Chondrocyte (in vitro differentiated cells): Measurements from ENCODE around the gene RAB1A. TPM values are rescaled to one million over a fixed set of nuclear protein-coding genes. Genes with fewer than 3 reads are reported as not detected.
A peak's percentile ranks its signal among the peaks of the same experiment; 100 is the strongest.
"Not testable (repeated sequence)": the region's sequence is repeated elsewhere in the genome, so short reads cannot be mapped to it uniquely, and the experiment has no call there.

Experiments used
- DNase-seq: peaks from one replicate; pipeline ENCODE4 v3.0.0; 2021; ENCODE audit warnings: mixed read lengths, low spot score
- H3K27ac Mint-ChIP-seq: one replicate; pipeline ENCODE4 v1.8.0; 2021; ENCODE audit warnings: mild to moderate bottlenecking, moderate library complexity, mixed read lengths; ENCODE audit not compliant: unreplicated experiment
- H3K27me3 Mint-ChIP-seq: 2 replicates; pipeline ENCODE4 v1.8.0; 2021; ENCODE audit warnings: low read depth, mixed read lengths
- H3K36me3 Mint-ChIP-seq: 2 replicates; pipeline ENCODE4 v1.8.0; 2021; ENCODE audit warnings: low read depth, mixed read lengths
- H3K4me1 Mint-ChIP-seq: 2 replicates; pipeline ENCODE4 v1.8.0; 2021; ENCODE audit warnings: low read depth, mild to moderate bottlenecking, mixed read lengths
- H3K4me3 Mint-ChIP-seq: one replicate; pipeline ENCODE4 v1.8.0; 2021; ENCODE audit warnings: mild to moderate bottlenecking, moderate library complexity, mixed read lengths; ENCODE audit not compliant: unreplicated experiment
- H3K9me3 Mint-ChIP-seq: 2 replicates; pipeline ENCODE4 v1.8.0; 2021; ENCODE audit warnings: low read depth, mixed read lengths
- total RNA-seq: library from RNA; stranded (reverse); gene quantifications from 3 replicates; pipeline ENCODE4 v1.2.1, GENCODE V29; 2021
- TF ChIP-seq, protein P1 (sequence below): fragments of 200-600 bp; sonication (generic); IDR thresholded peaks from 2 replicates; pipeline ENCODE4 v1.5.0; 2021; ENCODE audit warnings: antibody characterized with exemption, mild to moderate bottlenecking, moderate library complexity

The RAB1A gene
- total RNA-seq, 1 donor from 2014 or later: 192 TPM

- Mint-ChIP-seq H3K27ac (no peak overlapping the region), H3K9me3 (no peaks in the 10 kb centered on the region), H3K4me1 (peaks cover 29% of the 10 kb centered on the region), H3K36me3 (no peaks in the 10 kb centered on the region), H3K27me3 (no peaks in the 10 kb centered on the region), H3K4me3 (no peak overlapping the region)
- DNase-seq: no peak
- TF ChIP-seq, protein P1, sequence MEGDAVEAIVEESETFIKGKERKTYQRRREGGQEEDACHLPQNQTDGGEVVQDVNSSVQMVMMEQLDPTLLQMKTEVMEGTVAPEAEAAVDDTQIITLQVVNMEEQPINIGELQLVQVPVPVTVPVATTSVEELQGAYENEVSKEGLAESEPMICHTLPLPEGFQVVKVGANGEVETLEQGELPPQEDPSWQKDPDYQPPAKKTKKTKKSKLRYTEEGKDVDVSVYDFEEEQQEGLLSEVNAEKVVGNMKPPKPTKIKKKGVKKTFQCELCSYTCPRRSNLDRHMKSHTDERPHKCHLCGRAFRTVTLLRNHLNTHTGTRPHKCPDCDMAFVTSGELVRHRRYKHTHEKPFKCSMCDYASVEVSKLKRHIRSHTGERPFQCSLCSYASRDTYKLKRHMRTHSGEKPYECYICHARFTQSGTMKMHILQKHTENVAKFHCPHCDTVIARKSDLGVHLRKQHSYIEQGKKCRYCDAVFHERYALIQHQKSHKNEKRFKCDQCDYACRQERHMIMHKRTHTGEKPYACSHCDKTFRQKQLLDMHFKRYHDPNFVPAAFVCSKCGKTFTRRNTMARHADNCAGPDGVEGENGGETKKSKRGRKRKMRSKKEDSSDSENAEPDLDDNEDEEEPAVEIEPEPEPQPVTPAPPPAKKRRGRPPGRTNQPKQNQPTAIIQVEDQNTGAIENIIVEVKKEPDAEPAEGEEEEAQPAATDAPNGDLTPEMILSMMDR: no peak
Observed at GRCh38 chr2:65133626-65134025, 3.7 kb upstream of the RAB1A start.

- H3K4me1 Mint-ChIP-seq: peaks cover 35% of the 10 kb centered on the region
- not testable (repeated sequence) for H3K27me3 Mint-ChIP-seq, H3K36me3 Mint-ChIP-seq, H3K4me3 Mint-ChIP-seq, H3K27ac Mint-ChIP-seq, DNase-seq, H3K9me3 Mint-ChIP-seq
Observed at GRCh38 chr2:65132930-65133329, 3.0 kb upstream of the RAB1A start.

- Mint-ChIP-seq H3K4me1 (peaks cover 42% of the 10 kb centered on the region), H3K36me3 (no peaks in the 10 kb centered on the region), H3K27ac (peak overlapping the region; percentile 100), H3K9me3 (no peaks in the 10 kb centered on the region), H3K4me3 (peak overlapping the region; percentile 100), H3K27me3 (no peaks in the 10 kb centered on the region)
- TF ChIP-seq, protein P1: no peak
- DNase-seq: no peak
Observed at GRCh38 chr2:65130664-65131175, 814 bp upstream of the RAB1A start.

DNA sequence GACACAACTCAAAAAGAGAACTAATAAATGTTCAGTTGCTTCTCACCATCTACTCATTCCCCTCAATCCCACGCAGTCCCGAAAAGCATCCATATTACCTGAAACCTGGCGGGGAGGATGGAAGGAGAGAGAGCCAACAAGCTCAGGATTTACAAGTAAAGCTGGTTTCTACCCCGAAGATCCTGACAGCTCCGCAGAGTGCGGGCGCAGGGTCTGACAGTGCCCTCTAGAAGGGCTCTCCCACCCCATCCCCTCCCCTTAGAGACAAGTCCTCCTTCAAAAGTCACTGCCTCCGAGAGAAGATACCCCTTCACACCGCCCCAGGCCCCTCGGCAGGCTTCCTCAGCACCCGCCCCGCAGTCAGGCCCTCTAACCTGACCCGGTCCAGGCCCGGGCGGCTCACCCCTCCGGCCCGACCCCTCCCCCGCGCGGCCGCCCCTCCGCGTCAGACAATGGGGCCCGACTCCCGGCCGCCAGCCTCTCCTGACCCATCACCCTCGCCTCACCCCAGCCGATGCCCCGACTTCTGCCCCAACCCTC is 550 bp downstream of the RAB1A start:
- Mint-ChIP-seq H3K9me3 (no peaks in the 10 kb centered on the region), H3K36me3 (no peaks in the 10 kb centered on the region), H3K4me1 (peaks cover 56% of the 10 kb centered on the region), H3K27ac (peak overlapping the region; percentile 100), H3K4me3 (peak overlapping the region; percentile 100), H3K27me3 (no peaks in the 10 kb centered on the region)
- TF ChIP-seq, protein P1: no peak
- DNase-seq: peak; percentile 90

GRCh38 chr2:65128297-65129190 is 1.4 kb downstream of the RAB1A start:
- H3K4me3 Mint-ChIP-seq: peak overlapping the region; percentile 100
- no peaks in the 10 kb centered on the region for H3K27me3 Mint-ChIP-seq
- TF ChIP-seq, protein P1: no peak
- DNase-seq: no peak
- H3K36me3 Mint-ChIP-seq: no peaks in the 10 kb centered on the region
- no peaks in the 10 kb centered on the region for H3K9me3 Mint-ChIP-seq
- H3K27ac Mint-ChIP-seq: peak overlapping the region; percentile 100
- H3K4me1 Mint-ChIP-seq: peaks cover 60% of the 10 kb centered on the region

- peak overlapping the region; percentile 67 for H3K27ac Mint-ChIP-seq
- H3K4me1 Mint-ChIP-seq: peaks cover 58% of the 10 kb centered on the region
- H3K36me3 Mint-ChIP-seq, H3K27me3 Mint-ChIP-seq, DNase-seq, H3K9me3 Mint-ChIP-seq: not testable (repeated sequence)
- H3K4me3 Mint-ChIP-seq: peak overlapping the region; percentile 31
Observed at GRCh38 chr2:65125457-65125856, 4.4 kb downstream of the RAB1A start.
